Thyroid gland (tissue), 4 donors: ENCODE measurements around the gene LGR6.
A peak's percentile ranks its signal among the peaks of the same experiment; 100 is the strongest.

ENCODE experiments used
- CTCF ChIP-seq, 6 experiments: fragments of 200-600 bp in 3 of 6; fragments of 450-650 bp in 3 of 6; sonication (generic) in 3 of 6; IDR thresholded peaks; one replicate each; pipeline ENCODE4 v1.5.1; 2016 to 2019; ENCODE audit warnings: antibody characterized with exemption in 6 of 6, mild to moderate bottlenecking in 2 of 6, inconsistent platforms in 1 of 6, moderate library complexity in 1 of 6
- POLR2A ChIP-seq, 2 donors: fragments of 450-650 bp; IDR thresholded peaks; one replicate each; pipeline ENCODE4 v1.6.1; 2017; ENCODE audit warnings: antibody characterized with exemption in 2 of 2, mild to moderate bottlenecking in 2 of 2, moderate library complexity in 1 of 2

DNA sequence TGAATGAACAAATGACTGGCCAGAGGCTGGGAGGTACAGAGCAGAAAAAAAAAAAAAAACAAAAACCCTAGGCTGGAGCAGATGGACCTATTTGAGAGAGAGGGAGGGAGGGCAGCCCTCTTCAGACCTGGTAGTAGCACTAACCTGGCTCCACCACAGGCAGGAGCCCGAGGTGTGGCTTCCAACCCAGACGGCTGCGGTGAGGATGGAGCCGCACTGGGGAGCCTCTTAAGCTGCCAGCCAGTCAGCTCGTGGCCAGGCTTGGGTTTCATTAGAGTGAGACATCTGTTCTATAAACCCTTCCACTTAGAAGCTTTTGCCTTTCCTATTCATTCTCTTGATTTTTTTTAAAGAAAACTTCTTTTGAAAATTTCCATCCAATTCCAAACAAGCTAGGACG lies 16.8 kb downstream of the LGR6 start:
- peak in 2 of 6 experiments; percentile 11 to 19 for TF ChIP-seq CTCF (IDR thresholded peaks at IDR 0.05)
- TF ChIP-seq POLR2A (IDR thresholded peaks at IDR 0.05): no peak
